ENCODE measurements around the gene PPFIA1.

DNA sequence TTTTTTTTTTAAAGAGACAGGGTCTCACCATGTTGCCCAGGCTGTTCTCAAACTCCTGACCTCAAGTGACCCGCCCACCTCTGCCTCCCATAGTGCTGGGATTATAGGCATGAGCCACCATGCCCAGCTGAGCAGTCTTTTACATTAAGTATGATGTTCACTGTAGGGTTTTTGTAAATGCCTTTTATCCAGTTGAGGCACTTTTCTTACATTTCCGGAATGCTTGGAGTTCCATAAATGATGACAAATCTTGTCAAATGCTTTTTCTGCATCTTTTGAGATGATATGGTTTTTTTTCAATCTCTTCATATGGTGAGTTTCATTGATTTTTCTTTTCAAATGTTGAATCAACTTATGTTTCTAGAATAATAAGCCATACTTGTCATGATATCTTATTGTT lies 98.5 kb downstream of the PPFIA1 start:
- TF ChIP-seq POLR2A (IDR thresholded peaks at IDR 0.05): no peak
- TF ChIP-seq, protein P1, sequence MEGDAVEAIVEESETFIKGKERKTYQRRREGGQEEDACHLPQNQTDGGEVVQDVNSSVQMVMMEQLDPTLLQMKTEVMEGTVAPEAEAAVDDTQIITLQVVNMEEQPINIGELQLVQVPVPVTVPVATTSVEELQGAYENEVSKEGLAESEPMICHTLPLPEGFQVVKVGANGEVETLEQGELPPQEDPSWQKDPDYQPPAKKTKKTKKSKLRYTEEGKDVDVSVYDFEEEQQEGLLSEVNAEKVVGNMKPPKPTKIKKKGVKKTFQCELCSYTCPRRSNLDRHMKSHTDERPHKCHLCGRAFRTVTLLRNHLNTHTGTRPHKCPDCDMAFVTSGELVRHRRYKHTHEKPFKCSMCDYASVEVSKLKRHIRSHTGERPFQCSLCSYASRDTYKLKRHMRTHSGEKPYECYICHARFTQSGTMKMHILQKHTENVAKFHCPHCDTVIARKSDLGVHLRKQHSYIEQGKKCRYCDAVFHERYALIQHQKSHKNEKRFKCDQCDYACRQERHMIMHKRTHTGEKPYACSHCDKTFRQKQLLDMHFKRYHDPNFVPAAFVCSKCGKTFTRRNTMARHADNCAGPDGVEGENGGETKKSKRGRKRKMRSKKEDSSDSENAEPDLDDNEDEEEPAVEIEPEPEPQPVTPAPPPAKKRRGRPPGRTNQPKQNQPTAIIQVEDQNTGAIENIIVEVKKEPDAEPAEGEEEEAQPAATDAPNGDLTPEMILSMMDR (IDR thresholded peaks at IDR 0.05): no peak
